LNCAP (cell line): ENCODE measurements around the gene AKT2.

ENCODE experiments used
- CTCF ChIP-seq: fragments of 450-650 bp; IDR thresholded peaks from 2 replicates; pipeline ENCODE4 v1.5.1; 2017; ENCODE audit warnings: mild to moderate bottlenecking

AKT2 gene

DNA sequence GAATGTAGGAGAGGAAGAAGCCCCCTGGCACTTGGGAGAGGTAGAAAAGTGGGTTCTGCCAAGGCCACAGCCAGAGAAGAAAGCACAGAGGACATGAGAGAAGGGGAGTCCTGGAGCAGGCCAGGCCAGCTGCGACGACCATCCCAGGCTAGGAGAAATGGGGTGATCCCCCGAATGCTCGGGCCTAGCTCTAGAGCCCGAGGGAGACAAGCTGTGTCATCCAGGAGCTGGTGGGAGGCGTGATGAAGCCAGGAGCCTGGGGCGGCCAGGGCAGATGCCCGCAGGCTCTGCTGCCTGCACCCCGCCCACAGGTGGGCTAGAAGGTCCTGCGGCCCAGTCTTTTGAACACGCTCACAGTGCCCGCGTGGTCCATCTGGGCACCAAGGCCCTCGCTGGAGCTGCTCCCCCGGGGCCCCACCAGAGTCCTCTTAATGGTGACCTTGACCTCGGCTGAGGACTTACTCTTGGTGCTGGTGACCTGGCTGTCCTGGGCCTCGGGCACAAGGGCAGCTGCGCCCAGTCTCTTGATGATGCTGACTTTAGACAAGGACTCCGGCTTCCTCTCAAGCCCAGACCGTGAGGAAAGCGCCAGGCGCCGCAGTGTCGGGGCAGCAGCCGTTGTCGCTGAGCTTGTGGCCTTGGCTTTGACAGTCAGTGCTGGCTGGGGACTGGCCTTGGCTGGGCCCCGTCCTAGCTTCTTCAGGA is 36.6 kb upstream of the AKT2 start:
- no peak for TF ChIP-seq CTCF

DNA sequence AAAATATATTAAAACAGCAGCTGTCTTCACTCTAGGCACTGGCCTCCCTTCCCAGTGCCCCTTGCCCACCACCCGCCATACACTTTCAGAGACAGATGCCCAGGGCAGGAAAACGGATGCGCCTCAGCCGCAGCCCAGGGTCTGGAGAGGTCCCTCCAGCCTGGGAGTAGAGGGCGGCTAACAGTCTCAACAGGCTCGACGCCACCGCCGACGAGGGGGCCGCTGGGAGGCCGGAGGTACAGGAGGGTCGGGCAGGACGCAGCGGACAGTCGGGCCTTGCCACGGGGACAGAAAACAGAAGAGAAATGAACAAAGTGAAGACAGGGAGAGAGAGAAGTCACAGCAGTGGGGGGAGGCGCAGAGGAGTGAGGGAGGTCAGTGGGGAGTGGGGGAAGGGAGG is 35.9 kb upstream of the AKT2 start:
- TF ChIP-seq CTCF: no peak

GRCh38 chr19:40320558-40320935 is 35.4 kb upstream of the AKT2 start:
- TF ChIP-seq CTCF: no peak

DNA sequence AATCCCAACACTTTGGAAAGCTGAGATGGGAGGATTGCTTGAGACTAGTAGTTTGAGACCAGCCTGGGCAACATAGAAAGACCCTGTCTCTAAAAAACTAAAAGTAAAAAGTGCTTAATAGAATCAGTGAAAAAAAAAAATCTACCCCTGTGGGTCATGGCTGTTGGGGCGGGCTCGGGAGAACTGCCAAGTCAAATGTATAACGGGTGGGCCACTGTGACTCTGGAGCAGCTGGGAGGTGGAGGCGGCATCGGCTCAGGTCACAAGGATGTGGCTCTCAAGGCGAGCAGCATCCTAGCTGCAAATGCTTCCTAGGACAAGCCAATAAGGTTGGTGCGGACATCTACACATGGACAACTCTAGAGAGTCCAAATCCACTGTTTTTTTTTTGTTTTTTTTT is 32.2 kb upstream of the AKT2 start:
- TF ChIP-seq CTCF: no peak

DNA sequence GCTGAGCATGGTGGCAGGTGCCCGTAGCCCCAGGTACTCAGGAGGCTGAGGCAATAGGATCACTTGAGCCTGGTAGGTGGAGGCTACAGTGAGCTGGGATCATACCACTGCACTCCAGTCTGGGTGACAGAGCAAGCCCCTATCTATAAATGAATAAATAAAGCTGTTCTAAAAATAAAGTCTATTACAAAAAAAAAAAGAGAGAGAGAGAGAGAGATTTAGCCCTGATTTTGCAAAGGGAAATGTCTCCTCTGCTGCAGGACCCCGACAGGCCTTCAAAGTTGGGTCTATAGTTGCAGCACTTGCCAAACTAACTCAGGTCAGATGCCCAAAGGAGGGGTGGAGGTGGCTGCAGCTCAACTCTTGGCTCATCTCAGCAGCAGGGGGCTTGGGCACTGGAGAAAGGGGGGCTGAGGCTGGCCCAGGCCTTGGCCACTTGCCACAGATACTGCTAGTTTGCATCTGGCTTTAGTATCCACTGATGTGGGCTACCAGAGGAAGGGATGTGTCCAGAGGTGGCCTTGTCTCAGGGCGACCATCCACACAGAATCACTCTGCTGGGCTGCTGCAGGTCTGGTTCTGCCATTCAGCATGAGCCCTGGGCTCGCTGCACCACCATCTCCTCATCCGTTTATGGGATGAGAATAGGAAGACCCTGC is 30.8 kb upstream of the AKT2 start:
- no peak for TF ChIP-seq CTCF

DNA sequence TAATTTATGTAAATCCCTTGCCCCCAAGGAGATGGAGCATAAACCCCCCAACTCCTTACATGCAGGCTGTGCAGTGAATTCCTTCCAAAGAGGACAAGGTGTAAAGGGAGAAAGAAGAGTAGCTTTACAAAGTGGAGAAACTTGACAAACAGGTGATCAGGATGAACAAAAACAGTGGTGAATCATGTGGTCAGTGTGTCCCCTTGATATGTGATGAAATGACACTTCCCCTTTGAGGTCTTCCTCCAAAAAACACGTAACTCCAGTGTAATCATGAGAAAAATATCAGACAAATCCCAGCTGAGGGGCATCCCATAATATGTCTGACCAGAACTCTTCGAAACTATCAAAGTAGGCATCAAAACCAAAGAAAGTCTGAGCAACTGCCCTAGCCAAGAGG is 29.5 kb upstream of the AKT2 start:
- no peak for TF ChIP-seq CTCF

DNA sequence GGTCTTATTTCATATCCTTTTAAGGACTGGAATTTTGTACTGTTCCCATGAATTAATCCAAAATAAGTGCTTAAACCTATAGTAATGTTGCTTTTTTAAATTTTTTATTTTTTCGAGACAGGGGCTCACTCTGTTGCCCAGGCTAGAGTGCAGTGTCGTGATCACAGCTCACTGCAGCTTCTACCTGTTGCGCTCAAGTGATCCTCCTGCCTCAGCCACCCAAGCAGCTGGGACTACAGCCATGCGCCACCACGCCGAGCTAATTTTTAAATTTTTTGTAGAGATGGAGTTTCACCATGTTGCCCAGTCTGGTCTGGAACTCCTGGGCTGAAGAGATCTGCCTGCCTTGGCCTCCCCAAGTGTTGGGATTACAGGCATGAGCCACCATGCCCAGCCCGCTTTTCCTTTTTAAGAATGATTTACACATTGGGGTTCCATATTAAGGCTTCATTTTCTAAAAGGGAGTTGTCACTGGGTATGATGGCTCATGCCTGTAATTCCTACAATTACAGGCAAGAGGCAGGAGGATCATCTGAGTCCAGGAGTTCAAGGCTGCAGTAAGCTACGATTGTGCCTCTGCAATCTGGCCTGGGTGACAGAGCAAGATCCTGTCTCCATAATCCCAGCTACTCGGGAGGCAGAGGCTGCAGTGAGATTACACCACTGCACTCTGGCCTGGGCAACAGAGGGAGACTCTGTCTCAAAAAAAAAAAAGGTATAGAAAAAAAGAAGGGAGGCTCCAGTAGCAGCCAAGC is 28.3 kb upstream of the AKT2 start:
- TF ChIP-seq CTCF: no peak
